GM18951 (cell line): Measurements from ENCODE around the gene ZBTB20.

Source experiments
- POLR2A ChIP-seq: IDR thresholded peaks from 4 replicates; pipeline ENCODE4 v1.6.1; 2011; ENCODE audit warnings: mild to moderate bottlenecking; ENCODE audit not compliant: insufficient read length, insufficient read depth; ENCODE audit errors: extremely low read depth
- in situ Hi-C: fragments of 300-500 bp; cut with MboI; formaldehyde crosslinking; loops from one replicate; pipeline ENCODE4 v1.12.0; 2022; ENCODE audit warnings: low sequenced_read_pairs, mixed read lengths, inconsistent platforms; ENCODE audit not compliant: unreplicated experiment

Gene ZBTB20

DNA sequence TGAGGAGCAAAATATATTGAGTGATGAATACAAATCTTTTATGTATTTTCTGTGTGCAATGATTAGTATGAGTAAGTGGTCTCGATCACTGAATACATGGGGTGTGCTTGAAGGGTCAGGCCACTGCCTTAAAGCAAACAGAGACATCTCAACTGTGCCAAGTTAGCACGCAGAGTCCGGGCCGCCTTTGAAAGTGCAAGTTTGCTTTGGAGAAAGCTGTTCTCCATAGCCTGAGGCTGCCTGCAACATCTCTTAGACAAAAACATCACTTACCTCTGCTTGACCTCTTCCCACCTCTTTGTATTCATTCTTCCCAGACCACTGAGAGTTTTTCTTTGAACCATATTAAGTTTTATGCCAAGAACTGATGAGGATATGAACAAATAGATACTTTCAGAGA is 267.0 kb downstream of the ZBTB20 start:
- in situ Hi-C loops = no loop called here
- TF ChIP-seq POLR2A = no peak

DNA sequence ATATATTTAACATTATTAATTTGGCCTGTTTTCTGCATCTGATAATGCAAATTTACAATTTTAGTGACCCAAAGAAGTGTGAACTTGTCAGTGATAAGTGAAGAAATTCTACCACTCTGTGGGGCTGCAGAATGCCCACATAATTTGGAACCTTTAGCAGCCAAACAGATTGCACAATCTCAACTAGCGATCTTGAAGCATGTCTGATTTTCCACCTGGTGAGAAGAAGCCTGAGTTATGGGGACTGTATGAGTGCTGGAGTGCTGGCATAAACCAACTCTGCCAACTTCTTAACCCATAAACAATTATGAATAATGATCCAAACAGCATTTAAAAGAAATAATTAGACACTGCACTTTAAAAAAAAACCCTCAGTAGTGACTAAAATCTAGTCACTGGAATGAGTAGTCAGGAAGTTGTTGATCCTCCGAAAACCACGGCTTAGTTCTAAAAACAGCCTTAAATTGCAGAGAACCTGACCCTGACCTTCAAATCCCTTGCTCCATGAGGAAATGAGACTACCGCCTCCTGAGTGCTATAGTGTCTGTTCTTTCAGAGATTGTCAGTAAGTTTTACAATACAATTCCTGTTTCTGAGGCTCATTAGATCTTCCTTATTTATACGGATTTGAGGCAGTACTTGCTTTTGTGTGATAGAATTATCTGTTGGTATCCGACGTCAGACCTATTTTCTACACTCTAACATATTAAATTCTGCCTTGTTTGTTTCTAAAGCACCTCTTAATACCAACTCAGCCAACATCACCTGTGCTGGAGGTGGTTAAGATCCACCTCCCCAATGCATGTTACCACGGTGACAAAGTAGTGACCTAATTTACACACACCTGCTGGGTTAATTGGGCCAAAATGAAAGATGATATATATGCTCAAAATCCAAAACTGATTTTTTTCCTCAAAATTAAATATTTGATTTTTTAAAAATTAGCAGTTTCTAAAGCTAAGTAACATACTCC is 267.7 kb downstream of the ZBTB20 start:
- in situ Hi-C loops = no loop called here

DNA sequence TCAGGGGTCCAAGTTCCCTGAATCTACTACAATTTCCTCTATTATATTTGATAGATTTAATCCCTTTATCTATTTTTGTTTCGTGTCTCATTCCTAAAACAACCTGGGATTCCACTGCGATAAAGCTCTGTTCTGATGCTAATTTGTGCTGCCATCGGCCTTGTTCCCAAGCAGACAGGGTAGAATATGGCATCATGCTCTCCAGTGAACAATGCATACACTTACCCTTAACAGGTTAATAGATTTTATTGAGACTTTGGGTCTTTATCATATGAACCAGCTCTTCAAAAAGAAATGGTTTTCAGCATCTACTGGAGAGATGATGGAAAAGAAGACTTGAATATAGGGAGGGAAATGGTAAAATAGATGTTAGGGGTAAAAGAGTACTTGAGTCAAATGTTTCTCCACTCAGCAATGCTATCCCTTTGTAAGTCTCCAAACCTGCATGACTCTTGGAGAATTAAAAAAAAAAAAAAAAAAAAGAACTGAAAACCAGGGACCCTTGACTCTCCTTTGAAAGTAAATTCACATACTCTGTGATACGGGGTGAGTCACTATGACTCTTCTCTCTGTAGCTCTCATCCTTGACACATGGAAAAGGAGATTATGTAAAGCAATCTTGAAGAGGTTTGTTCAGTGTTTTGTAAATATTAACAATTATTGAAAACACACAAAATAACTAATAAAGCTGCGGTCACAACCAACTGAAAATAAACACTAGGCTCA is 268.8 kb downstream of the ZBTB20 start:
- TF ChIP-seq POLR2A = no peak
- in situ Hi-C loops = no loop called here

More for the DNA sequence above, 267.7 kb downstream of the ZBTB20 start:
- no peak for TF ChIP-seq POLR2A

DNA sequence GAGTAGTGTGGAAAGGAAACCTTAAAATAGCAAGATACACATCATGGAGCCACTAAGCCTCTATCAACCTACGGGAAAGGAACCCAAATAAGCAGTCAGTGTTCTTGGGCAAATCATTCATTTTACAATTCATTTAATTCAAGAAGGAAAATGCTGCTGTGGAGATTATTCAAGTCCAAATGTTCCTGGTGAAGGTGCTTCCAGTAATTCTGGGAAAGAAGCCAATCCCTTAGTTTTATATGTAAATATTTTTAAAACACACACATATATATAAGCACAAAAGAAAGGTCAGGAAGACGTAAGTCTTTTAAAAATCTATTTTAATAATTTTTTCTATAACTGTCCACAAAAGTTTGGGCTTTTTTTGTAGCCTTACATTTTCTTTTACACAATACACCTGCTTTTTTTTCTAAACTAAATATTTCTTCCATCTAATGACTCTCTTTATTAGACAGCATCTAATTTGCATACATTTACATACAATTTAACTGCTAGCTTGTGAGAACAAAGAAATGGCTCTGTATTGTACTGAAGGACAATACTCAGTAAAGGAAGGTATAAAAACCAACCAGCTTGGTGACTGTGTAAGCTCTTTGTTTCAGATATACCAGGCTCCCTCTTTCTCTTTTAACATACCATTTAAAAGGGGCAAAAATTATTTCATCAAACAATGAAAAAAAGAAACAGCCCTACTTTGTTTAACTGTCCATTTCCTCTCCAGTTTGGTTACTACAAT is 269.5 kb downstream of the ZBTB20 start:
- TF ChIP-seq POLR2A = no peak
- in situ Hi-C loops = no loop called here

DNA sequence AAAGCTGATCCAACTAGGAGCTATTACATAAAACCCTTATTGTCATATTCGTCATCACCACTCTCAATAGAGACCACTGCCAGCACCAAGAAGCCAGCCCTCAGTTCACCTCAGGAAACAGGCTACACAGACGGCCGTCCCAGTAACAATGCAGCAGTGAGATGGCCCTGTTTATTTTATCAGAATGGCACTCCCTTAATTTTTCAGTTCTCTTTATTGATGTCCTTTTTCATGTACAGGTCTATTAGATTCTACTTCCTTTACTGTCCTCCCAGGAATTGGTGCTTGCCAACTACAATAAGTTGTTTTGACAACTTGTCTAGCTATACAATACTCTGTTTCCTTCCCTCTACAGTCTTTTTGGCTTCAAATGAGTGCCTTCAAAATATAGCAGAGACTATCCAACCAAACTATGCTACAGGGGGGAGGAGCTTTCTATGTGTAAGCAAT is 272.5 kb downstream of the ZBTB20 start:
- in situ Hi-C loops = no loop called here
- no peak for TF ChIP-seq POLR2A

DNA sequence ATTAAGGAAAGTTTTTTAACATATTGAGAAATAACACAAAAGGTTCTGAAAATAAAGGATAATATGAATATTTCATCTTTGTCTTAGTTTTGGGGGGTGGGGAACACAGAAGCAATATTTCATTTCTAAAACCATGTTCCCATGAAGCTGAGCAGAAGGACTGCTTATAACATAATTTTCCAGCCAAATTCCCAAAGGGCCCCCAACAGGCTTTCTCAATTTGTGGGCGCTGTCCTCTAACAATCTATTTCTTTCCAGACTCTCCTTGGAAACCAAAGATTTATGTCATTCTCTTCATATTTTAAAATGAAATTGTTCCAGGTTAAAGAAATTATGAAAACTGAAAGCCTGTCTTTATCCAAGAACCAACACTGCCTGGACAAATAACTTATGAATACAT is 273.5 kb downstream of the ZBTB20 start:
- in situ Hi-C loops = no loop called here
- TF ChIP-seq POLR2A = no peak

DNA sequence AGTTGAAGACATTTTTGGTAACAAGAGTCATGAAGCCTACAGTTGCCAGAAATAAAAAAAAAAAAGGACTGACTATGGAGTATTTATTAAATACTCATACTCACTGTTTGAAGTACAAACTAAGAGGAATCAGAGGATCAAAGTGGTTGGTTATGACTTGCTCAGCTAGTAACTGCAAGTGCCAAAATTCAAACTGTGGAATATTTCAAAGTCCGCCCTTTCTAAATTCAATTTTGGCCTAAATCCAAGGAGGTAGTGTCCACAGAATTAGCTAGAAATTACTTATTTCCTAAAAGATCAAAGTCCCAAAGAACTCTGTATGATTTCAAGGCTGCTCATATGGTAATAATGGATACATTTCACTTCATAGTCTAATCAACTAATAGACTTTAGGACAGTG is 274.5 kb downstream of the ZBTB20 start:
- in situ Hi-C loops = no loop called here
- TF ChIP-seq POLR2A = no peak

DNA sequence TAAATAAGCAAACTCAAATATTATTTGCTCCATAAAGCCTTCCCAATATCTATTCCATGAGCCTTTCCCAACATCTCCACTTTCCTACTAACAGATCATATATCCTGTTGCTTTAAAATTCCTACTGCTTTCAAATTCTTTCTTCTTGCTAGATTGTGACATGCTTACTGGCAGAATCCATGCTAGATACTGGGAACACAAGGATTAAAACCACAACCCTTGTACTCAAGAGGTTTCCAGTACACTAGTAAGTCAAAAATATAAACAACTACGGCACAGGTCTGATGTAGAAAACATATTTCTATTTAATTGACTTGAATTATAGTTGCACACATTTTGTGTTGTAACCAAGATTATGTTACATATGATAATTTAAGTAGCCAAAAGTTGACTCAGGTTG is 275.0 kb downstream of the ZBTB20 start:
- in situ Hi-C loops = no loop called here
- TF ChIP-seq POLR2A = no peak

DNA sequence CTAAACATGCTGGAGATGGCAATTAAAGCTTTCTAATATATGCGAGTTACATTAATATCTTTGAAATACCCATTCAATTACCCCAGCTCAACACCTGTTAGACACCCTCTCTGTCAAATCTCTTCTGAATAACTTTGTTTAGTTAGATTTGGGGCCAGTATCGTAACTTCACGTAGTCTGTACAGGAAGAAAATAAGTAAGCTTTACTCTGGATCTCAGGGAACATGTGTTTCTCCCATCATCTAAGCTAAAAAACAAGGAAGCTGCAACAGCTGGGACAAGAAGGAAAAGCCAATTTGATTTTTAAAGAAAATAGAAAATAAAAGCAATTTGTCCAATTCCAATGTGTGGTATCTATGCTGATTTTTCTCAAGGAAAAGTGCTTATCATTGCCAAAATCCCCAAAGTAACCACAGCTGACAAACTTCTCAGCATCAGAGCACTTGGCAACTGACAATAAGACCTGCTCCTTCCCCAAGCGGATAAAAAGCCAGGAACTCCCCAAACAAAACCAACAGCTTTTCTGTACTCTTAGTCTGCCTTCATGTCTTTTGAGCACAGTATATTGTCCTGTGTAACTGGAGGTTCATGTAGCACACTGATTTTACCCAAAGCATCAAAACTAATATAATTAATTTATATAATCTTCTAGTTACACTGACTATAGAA is 279.1 kb downstream of the ZBTB20 start:
- TF ChIP-seq POLR2A = no peak
- in situ Hi-C loops = no loop called here

DNA sequence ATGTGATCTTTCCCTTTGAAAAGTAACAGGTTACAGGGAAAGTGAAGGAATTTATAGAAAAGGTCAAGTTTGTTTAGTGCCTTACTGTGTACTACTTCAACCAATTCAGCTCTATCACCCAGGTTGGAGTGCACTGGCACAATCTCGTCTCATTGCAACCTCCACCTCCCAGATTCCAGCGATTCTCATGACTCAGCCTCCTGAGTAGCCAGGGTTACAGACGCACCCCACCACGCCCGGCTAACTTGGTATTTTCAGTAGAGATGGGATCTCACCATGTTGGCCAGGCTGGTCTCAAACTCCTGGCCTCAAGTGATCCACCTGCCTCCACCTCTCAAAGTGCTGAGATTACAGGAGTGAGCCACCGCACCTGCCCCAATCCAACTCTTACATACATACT is 279.7 kb downstream of the ZBTB20 start:
- in situ Hi-C loops = no loop called here
- no peak for TF ChIP-seq POLR2A

DNA sequence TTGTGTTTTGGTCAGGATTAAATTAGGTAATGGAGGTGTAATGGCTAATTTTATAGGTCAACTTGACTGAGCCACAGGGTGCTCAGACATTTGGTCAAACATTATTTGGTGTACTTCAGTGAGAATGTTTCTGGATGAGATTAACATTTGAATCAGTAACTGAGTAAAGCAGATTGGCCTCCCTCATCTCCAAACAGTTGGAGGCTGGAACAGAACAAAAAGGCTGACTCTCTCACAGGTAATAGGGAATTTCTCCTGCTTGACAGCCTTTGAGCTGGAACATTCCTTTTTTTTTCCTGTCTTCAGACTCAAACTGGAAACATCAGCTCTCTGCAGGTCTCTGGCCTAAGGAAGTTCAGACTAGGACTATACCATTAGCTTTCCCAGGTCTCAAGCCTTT is 280.7 kb downstream of the ZBTB20 start:
- TF ChIP-seq POLR2A = no peak

DNA sequence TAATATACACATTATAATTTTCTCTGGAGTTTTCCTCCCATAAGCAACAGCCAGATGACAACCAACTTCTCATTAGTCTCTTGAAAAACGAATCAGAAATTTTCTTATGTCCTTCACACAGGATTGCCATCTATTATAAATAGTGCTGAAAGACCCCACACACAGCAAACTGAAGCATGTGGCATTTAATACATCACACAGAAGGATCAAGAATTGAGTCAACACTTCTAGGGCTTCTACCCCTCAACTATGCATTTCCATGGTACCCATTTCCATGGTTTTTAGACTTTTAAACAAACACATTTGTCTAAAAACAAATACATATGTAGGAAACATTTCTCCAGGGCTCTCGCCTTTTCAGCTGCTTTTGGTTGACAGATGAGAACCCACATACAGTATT is 282.1 kb downstream of the ZBTB20 start:
- in situ Hi-C loops = no loop called here
- TF ChIP-seq POLR2A = no peak

More for the DNA sequence above, 280.7 kb downstream of the ZBTB20 start:
- in situ Hi-C loops = no loop called here
